GM12864 (cell line): ENCODE results near the gene PEPD.

ENCODE experiments used
- DNase-seq: peaks from one replicate; pipeline ENCODE4 v3.0.0-alpha.2; 2011; ENCODE audit warnings: low read depth
- H3K4me3 ChIP-seq: 2 replicates; pipeline ENCODE4 v1.5.1; 2011; ENCODE audit warnings: mild to moderate bottlenecking, low read depth, low read length, control low read depth
- CTCF ChIP-seq: IDR thresholded peaks from 2 replicates; pipeline ENCODE4 v1.5.1; 2011; ENCODE audit warnings: low read depth, mild to moderate bottlenecking, moderate library complexity, low read length, control low read depth, inconsistent platforms; ENCODE audit errors: missing control alignments

The PEPD gene

DNA sequence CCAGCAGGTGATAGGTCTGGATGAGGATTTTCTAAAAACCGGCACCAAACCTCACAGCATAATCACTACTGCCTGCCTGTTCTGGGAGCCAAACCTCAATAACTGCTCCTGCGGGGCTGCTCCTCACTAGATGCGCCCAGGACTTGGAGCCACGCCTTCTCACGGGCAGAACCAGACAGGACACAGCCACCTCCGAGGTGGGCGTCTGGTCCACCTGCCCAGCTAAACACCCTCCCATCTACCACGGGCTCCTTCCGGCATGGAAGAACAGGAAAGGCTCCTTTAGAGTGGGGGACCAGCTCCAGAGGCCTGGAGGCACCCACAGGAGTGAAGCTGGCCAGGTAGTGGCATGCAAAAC lies 73.5 kb downstream of the PEPD start:
- no peak for DNase-seq
- H3K4me3 ChIP-seq, result no peak overlapping the region
- no peak for TF ChIP-seq CTCF

DNA sequence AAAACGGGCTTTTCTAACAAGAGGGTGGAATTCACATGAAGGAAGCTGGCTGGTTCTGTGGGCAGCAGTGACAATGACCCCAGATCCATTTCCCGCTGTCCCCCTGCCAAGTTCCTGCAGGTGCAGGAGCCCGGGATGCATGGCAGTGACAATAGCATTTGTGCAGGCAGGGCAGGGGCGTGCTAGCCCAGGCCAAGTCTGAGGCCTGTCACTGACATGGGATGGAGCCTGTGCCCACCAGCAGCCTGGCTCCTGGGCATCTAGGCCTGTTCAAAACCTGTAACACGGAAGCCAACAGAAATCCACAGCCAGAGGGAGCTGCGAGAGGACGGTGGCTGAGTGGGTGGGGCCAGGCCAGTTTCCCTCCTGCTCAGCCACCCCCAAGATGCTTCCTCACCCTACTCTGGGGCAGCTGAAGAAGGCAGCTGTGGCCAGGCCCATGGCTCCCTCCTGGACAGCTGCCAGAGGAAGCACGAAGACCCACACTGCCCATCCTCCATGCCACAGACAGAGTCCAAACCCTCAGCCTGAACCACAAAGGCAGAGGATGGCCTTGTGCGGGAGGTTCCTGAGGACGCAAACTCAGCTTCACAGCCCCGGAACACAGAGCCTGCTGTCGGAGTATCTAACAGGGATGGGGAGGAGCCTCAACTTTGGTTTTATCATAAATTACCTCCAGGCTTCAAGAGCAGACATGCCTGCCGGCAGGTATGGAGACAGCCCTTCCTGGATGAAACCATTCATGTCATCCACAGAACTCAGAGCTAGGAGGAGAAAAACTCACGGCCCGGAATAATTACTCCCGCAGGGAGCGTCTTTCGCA lies 74.0 kb downstream of the PEPD start:
- no peak for TF ChIP-seq CTCF
- DNase-seq, result no peak
- no peak overlapping the region for H3K4me3 ChIP-seq

GRCh38 chr19:33446330-33447293 lies 75.0 kb downstream of the PEPD start:
- DNase-seq, result no peak
- no peak overlapping the region for H3K4me3 ChIP-seq
- no peak for TF ChIP-seq CTCF

GRCh38 chr19:33445442-33446329 lies 75.9 kb downstream of the PEPD start:
- H3K4me3 ChIP-seq, result no peak overlapping the region
- DNase-seq, result no peak
- no peak for TF ChIP-seq CTCF

DNA sequence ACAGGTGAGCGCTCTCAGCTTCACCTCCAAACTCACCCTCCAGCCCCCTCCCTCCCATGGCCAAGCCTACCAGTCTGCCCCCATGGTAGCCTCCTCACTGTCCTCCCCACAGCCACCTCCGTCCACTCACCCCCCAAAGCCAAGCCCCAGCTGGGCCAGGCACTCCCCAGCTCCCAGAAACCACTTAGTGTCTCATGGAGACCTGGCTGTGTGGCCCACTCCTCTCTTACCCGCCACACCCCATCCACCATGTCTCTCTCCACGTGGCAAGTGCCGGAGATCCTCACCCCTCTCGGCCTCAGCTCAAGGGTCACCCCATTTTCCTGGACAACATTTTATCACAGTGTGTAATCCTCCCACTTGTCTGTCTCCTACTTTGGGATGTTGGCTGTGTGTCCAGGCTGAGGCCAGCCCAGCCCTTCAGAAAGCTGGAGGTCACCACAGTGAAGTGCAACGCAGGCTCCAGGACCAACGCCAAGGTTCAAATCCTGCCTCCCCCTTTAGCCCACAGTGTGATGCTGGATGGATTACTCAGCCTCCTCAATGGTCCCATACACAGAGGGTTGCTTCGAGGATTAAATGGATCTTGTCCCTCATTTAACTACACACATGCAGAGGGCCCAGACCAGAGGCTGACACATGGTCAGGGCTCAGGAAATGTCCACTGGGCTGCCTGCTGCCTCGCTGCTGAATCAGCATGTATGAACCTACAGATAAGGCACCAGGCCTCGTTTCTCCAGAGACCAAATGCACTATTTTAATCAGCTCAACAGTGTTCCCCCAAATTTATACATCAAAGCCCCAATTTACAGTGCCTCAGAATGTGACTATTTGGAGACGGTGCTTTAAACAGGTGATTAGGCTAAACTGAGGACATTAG lies 76.8 kb downstream of the PEPD start:
- no peak overlapping the region for H3K4me3 ChIP-seq
- DNase-seq, result no peak
- TF ChIP-seq CTCF, result no peak
